GM04503 (cell line): Measurements from ENCODE around the gene SORBS1.
"Not testable (repeated sequence)": the region's sequence is repeated elsewhere in the genome, so short reads cannot be mapped to it uniquely, and the experiment has no call there.

Source experiments
- DNase-seq: peaks from one replicate; pipeline ENCODE4 v3.0.0-alpha.2; 2012; ENCODE audit warnings: low read depth

The SORBS1 gene

GRCh38 chr10:95482501-95483233 lies 78.5 kb downstream of the SORBS1 start:
- DNase-seq, result no peak

DNA sequence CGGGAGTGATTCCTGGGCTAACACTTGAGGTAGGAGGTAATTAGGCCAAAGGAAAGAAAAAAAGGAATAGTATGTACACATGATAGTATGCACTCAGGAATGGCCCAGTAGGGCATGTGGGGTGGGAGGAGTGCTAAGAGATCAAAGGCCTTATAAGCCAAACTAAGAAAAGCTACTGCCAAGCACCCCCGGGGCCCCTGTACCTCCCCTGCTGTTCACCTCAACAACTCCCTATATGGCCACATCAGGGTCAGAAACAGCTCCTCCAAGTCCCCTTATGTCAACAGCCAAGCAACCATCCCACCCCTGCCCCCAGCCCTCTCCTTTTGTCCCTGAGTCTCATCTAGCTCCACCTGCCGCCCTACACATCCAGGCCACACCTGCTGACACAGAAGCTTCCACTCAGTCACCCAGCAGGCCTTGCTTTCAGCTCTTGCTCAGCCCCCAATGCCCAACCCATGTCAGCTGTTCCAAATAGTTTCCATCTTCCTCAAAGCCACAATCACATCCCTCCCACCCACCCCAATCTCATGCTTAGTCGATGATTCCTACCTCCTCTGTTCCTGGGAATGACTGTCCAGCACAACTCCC lies 80.2 kb downstream of the SORBS1 start:
- DNase-seq, result no peak

DNA sequence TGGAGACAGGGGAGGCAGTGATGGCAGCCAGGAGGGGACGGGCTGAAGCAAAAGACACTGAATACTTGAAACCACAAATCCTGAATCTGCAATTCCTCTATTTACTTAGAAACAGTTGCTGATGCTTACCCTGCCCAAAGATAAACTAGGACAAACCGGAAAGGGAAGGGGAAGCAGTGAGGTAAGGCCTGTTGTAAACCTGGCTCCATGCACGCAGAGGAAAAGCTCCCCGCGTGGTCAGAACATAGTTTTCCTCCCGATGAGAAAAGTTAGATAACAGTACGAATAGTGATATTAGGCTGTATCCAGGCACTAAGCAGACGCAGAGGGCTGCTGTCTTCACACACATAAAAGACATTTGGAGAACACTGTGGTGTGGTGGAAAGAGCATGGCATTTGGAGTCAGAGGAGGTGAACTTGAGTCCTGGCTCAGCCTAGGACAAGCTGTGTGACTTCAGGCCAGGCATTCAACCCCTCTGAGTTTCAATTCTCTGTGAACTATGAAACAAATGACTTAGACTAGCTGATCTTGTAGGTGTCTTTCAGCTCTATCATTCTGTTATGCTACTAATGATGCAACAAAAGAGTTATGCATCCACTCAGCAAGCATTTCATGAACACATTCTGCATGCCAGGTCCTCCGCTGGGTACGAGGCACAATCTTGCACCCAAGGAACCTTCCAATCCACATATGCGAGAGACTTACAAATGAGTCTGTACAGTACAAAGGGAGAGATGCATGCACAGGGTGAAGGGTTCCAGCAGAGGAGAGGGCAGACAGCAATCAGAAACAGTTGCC lies 80.9 kb downstream of the SORBS1 start:
- no peak for DNase-seq

DNA sequence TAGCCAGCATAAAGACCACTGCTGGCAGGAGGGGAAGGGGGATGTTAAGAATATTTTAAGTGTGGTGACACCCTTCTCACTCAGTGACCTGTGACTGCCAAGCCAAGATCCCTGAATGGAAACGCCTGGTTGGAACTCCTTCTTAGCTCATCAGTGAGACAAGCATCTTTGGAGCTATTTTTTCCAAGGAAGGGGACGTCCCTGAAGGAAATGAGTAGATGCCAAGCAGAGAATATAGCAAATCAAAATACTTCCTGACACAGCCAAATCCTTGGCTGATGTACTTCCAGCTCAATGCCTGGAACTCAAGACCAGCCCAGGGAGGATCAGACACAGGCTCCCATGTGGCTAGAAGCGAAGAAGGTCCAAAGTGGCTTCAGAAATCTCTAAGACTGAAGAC lies 82.2 kb downstream of the SORBS1 start:
- DNase-seq, result no peak

- no peak for DNase-seq
These were observed 83.0 kb downstream of the SORBS1 start for GRCh38 chr10:95478185-95478584.

GRCh38 chr10:95477175-95477520 lies 84.0 kb downstream of the SORBS1 start:
- DNase-seq, result no peak

GRCh38 chr10:95476469-95477174 lies 84.5 kb downstream of the SORBS1 start:
- DNase-seq, result no peak

- no peak for DNase-seq
These were observed 85.2 kb downstream of the SORBS1 start for GRCh38 chr10:95475827-95476468.

- DNase-seq, result no peak
These were observed 86.2 kb downstream of the SORBS1 start for GRCh38 chr10:95475003-95475383.

DNA sequence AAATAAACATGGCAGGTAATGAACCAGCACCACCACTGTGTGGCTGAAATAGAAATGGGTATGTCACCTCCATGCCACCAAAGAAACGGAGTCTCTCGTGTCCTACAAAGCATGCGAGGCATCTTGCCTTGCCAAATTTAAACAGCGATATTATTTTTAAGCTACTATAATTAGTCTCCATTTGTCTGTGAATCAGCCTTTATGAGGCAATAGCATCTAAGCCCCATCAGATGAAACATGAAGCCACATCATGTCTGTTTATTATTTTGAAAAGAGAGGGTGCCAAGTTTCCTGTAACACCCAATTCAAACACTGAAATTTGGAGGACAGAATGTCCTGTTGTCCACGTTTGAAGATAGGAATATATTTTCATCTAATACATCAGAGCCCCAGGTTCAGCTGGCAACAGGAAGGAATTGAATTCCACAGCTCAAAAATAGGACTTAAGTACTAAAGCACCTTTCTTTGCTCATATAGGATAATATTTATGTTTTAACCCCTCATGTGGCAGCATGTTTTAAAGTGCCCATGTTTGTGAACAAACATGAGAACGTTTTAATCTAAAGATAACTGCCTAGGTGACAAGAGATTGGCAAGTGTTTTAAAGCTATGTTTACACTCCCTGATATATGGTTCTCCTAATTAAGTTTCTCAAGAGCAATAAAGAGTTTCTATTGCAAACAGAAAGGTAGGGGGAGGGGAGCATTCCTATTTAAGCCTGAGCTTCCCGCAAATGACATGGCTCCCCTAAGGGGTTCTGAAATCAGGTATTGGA lies 86.8 kb downstream of the SORBS1 start:
- peak; percentile 24 for DNase-seq

GRCh38 chr10:95472304-95473088 lies 88.7 kb downstream of the SORBS1 start:
- DNase-seq, result no peak

GRCh38 chr10:95469676-95470075 lies 91.5 kb downstream of the SORBS1 start:
- DNase-seq, result no peak

DNA sequence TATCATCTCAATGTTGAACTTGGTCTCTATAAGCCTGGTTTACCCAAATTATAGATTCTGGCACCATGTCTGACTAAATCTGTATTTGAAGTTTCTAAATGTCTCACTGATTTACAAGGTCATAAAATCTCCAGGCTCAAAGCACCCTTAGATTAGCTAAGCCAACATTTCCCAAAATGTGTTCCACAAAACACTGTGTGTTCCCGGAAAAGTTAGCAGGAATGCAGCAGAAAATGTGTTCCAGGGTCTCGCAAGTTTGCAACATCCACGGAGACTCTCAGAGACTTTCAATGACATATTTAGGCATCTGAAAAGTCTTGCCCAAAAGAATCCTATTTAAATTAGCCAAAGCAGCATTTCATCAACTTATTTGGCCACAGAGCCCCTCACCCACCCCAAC lies 91.9 kb downstream of the SORBS1 start:
- DNase-seq, result no peak

DNA sequence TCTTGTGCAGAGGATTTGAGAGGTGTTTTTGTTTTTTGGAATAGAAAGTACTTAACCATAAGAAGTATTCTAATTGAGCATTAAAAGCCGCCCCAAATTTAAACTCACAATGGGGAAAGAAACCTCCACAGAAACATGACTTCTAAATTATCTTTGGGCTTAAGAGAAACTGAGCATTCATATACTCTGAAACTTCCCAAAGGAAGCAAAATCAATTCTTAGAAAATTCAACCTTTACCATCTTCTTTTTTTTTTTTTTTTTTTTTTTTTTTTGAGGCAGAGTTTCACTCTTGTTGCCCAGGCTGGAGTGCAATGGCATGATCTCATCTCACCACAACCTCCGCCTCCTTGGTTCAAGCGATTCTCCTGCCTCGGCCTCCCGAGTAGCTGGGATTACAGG lies 93.5 kb downstream of the SORBS1 start:
- not testable (repeated sequence) for DNase-seq

- DNase-seq, result no peak
These were observed 94.0 kb downstream of the SORBS1 start for GRCh38 chr10:95467162-95467599.

DNA sequence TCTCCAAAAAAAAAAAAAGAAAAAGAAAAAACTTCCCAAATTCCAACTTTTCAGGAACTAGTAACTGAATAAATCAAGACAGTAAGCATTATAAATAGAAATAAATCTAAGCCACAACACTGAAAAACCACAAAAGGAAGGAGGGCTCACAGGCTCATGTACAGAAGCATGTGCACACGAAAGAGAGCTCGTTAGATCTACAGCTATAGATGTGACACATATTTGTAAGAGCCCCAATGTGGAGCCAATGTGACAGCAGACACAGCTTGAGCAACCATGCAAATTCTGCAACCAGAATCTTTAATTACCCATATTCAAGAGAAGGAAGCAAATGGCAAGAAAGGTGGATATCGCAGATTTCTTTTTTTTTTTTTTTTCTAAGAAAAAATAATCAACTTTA lies 94.7 kb downstream of the SORBS1 start:
- no peak for DNase-seq

GRCh38 chr10:95464280-95464679 lies 96.9 kb downstream of the SORBS1 start:
- no peak for DNase-seq

- DNase-seq, result no peak
These were observed 98.2 kb downstream of the SORBS1 start for GRCh38 chr10:95462740-95463667.

GRCh38 chr10:95461611-95462010 lies 99.6 kb downstream of the SORBS1 start:
- DNase-seq, result no peak
